Dedifferentiated amniotic fluid mesenchymal stem cell (primary cell): ENCODE results near the gene ABHD12.
"Not testable (repeated sequence)": the region's sequence is repeated elsewhere in the genome, so short reads cannot be mapped to it uniquely, and the experiment has no call there.

Experiments
- DNase-seq: peaks from one replicate; pipeline ENCODE4 v3.0.0-alpha.2; 2016; ENCODE audit errors: extremely low spot score

ABHD12 gene

DNA sequence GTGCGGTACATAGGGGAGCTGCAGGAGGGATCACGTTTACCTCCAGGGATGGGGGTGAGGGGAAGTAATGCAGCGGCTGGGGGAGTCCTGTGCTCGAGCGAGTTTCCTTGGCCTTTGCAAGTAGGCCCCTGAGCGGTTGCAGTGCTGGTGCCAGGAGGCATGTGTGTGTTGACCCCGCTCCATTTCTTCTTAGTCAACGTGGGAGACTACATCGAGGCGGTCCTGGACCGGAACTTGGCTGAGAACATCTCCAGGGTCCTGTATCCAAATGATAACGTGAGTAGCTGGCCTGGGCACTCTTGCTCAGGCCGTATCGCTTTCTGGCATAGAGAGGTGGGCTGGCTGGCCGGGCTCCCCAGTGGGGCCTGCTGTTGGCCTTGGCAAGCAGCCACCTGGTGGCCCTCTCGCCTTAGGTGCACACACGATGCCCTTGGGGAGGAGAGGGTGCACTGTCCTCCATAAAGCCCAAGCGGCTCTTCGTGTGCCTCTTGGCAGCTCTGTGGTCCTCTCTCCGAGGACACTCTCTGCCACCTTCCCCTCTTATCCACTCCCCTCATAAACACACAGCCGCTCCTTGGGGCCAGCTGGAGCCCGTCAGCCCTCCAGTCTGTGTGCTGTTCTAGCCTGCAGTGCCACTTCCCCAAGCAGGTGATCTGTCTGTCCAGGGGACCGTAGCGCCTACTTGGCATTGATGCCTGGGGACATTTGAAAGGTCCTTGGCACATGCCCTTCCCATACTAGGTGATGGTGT lies 113.4 kb downstream of the ABHD12 start:
- no peak for DNase-seq

- DNase-seq, result no peak
Observed at GRCh38 chr20:25276533-25277050, 114.0 kb downstream of the ABHD12 start.

GRCh38 chr20:25275813-25276532 lies 114.7 kb downstream of the ABHD12 start:
- no peak for DNase-seq

- DNase-seq, result no peak
Observed at GRCh38 chr20:25274891-25275812, 115.5 kb downstream of the ABHD12 start.

DNA sequence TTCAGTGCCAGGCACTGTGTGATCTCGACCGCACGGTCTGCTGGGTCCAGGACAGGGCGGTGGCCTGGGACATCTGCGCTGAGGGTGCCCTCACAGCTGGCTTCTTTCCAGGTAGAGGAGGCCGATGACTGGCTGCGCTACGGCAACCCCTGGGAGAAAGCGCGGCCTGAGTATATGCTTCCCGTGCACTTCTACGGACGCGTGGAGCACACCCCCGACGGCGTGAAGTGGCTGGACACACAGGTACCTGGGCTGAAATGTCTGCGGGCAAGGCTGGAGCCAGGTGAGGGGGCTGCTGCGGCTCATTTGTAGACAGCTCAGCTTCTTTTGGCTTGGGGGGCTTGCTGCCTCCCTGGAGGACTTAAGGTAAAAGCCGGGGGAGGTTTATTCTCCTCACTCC lies 116.2 kb downstream of the ABHD12 start:
- no peak for DNase-seq

DNA sequence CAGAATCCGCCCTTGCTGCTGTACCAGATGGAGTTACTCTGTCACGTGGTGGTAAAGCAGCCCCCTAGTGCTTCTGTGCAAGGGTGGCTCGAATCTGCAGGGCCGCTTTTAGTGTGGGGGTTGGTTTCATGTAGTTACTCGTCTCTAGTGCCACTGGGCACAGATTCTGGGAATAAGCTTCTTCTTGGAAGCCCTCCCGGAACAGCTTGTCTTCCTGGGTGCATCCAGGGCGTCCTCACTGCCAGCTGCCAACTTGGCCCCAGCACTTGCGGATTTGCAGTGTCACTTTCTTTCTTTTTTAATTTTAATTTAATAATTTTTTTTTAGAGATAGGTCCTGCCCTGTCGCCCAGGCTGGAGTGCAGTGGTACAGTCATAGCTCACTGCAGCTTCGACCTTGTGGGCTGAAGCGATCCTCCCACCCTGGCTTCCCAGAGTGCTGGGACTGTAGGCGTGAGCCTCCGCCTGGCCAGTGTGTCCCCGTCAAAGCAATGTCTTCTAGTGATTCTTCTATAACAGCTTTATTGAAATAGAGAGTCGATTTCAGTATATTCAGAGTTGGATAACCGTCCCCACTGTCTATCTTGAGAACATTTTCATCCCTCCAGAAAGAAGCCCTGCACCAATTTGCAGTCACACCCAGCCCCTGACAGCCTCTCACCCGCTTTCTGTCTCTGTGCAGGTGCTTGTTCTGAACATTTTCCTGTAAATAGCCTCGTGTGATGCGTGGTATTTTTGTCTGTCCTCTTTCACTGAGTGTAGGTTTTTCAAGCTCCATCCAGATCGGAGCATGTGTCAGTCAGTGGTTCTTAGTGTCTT lies 116.9 kb downstream of the ABHD12 start:
- no peak for DNase-seq

DNA sequence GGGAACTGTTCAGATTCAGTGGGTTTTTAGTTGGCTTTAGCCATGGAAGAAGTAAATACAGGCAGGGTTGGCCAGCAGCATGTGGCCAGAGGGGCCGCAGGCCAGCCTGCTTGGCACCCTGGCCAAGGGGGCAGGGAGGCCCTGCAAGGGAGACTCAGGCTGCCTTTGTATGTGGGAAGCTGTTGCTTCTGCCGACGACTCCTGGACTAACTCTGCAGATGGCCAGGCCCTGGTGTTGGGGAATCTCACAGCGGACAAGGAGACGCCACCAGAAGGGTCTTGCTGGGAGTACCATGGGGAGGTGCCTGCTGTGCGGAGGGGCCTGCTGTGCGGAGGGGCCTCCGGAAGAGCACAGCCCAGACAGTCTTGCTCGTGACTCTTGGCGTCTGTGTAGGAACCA lies 117.6 kb downstream of the ABHD12 start:
- DNase-seq, result no peak

DNA sequence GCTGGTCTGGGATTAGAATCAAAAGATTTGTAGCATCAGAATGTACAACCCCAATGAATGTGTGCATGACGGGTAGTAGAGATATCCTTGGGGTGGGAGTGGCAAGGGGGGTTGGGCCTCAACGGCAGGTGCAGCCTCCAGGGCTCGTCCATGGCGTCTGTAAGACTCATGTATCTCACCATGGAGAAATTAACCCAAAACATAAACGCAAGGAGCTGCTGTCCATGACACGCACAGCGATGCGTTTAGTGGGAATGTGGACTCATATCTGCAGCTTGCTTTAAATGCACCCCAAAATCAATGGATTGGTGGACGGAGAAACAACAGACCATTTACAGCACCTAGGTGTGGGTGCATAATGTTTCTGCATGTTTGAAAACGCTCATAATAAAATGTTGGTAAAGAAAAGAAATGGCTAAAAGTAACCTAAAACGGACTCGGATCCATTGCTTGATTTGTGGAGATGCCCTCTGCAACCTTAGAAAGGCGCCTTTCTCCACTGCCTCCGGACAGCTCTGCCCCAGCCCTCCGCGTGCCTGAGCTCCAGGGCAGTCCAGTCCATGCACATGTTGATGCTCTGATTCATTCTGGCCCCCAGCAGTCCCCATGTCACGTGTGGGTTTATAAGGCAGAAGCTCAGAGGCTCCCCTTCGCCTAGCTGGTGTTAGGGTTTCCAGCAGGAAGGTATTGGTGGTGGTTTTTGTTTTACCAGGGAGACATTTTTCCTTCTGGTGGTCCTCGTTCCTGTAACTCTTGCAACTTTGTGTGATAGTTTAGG lies 118.2 kb downstream of the ABHD12 start:
- no peak for DNase-seq

DNA sequence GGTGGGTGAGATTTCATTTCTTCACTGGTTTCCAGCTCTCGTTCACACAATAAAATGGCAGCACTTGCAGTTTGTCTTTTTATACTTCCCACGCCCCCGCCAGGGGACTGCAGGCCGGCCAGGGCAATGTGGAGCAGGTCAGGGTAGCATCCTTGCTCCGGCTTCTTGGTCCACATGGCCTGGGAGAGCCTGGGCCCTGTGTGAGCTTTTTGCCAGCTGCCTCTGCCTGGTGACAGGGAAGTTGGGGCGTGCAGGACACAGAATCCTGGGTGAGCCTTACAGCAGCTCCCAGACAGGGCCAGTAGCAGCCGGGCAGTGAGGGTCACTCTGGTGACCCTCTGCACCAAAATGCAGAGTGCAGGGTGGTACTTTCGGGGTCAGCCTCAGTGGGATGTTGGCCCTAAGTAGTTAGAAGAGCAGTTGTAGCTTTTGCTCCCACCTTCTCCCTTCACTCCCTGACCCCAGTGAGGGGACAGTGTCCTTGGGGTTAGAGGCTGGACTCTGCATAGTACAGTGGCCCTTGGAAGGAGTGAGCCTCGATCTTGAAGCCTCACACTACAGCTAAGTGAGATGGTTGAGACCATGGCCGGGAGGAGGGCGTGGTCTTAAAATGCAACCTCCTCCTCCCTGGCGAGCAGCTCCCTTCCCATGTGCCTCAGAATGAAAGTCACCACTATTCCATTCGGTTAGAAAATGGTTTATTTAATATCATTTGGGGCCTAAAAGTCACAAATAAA lies 119.0 kb downstream of the ABHD12 start:
- DNase-seq, result no peak

DNA sequence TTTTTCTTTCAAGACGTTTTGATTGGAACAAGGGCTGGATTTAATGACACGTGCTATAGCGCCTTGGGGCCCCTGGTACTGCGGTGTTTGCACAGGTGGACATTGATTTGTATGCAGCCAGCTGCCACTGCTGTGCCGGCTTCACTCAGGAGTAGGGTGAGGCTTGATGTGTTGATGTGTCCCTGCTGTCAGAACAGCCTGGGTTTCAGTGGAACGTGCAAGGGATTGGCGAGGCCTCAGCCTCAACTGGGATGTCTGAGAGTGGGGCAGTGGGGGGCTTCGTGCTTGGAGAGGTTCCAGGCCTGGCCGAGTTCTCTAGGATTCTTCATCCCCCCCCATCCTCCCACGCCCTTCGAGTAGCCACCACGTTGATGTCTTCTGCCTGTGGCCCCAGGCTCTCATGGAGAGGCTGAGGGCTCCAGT lies 119.8 kb downstream of the ABHD12 start:
- DNase-seq, result no peak

GRCh38 chr20:25269833-25270170 lies 120.8 kb downstream of the ABHD12 start:
- DNase-seq, result no peak

- DNase-seq, result no peak
Observed at GRCh38 chr20:25269057-25269832, 121.4 kb downstream of the ABHD12 start.

DNA sequence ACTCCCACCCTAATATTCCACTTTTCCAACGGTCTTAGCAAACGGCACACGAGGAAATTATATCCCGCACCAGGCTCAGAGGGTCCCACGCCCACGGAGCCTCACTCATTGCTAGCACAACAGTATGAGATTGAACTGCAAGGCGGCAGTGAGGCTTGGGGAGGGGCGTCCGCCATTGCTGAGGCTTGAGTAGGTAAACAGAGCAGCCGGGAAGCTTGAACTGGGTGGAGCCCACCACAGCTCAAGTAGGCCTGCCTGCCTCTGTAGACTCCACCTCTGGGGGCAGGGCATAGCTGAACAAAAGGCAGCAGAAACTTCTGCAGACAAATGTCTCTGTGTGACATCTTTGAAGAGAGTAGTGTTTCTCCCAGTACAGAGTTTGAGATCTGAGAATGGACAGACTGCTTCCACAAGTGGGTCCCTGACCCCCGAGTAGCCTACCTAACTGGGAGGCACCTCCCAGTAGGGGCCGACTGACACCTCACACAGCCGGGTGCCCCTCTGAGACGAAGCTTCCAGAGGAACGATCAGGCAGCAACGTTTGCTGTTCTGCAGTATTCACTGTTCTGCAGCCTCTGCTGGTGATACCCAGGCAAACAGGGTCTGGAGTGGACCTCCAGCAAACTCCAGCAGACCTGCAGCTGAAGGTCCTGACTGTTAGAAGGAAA lies 129.7 kb downstream of the ABHD12 start:
- not testable (repeated sequence) for DNase-seq

GRCh38 chr20:25259788-25260254 lies 130.8 kb downstream of the ABHD12 start:
- DNase-seq, result no peak

DNA sequence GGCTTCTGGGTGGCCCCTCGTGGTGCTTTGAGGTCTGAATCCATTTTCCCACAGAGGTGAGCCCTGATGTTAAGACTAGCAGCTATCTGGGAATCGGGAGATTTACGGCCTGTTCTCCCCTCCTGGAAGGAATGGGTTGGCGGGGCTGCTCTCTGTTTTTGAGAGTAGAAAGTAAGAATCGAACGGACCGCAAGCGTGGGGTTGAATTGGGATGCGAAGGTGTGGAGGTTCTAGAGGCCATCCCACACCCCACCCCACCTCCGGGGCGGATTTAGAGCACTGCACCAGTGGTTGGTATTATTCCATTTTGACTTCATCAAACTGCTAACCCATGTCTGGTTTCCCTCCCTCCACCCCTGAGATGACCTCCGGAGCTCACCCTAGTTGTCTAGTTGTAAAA lies 131.3 kb downstream of the ABHD12 start:
- DNase-seq, result no peak

GRCh38 chr20:25258828-25259227 lies 131.8 kb downstream of the ABHD12 start:
- no peak for DNase-seq

DNA sequence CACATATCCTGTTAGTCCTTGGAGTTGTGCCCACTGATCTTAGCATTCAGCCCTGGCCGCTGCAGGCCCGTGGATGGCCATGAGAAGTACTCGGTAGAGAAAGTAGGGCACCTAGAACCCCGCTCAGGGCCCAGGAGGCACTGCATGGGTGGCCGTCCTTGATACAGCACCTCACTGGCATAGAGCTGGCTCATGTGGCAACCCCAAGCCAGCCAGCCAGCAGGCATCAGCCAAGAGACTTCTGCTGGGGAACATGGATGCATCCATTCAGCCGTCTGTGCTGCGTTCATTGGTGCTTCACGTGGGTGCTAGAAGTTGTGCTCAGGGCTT lies 132.2 kb downstream of the ABHD12 start:
- DNase-seq, result no peak

DNA sequence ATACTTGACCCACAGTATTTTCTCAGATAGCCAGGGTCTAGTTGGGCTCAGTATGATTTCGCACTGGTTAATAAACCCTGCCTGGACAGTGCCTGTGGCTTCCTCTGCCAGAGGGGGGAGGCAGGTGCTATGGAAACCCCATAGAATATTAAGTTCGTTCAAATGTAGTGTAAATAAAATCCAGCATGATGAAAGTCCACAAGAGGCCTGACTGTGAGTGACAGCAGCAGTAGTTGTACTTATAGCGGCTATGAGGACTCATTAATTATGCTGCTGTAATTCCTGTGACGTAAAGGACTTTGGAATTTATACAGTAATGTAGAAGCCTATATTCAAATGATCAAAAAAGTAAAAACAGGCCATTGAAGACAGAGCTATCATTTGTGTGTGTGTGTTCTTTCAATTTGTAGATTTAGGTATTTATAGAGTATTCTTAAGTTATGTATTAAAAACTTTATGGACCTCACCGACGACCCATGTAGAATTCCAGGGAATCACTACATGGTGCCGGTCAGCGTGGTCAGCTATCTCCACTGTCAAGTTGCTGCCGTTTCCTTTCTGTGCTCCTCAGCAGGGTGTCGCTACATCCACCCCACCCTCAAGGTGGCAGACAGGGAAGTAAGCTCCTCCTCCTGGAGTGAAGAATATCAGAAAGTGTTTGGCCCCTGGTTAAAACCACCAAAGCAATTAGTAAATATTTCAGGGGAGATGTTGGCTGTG lies 132.7 kb downstream of the ABHD12 start:
- no peak for DNase-seq
